Thoracic aorta (tissue), 2 donors: ENCODE results near the gene SERINC3. TPM values are rescaled to one million over a fixed set of nuclear protein-coding genes. Genes with fewer than 3 reads are reported as not detected.

Source experiments
- total RNA-seq, 2 donors: library from RNA; depleted of rRNA; stranded (reverse); fragments of >200 nt; gene quantifications; one replicate each; pipeline versions ENCODE4 v1.1.0 to v1.2.3, GENCODE V29; 2016

The SERINC3 gene
- total RNA-seq, 2 donors from 2014 or later = 98.9 to 109 TPM

Other genes starting within 250 kb of the SERINC3 start
- 1 to 10 TPM; 7.5 to 8.7 TPM for gene FITM2, start 210.9 kb downstream of the SERINC3 start, total RNA-seq
- not detected for gene R3HDML, start 185.0 kb downstream of the SERINC3 start, total RNA-seq
- under 1 TPM in 1 of 2 donors, not detected in 1; 0.78 TPM for gene HNF4A, start 166.4 kb downstream of the SERINC3 start, total RNA-seq
- gene TTPAL, start 46.2 kb downstream of the SERINC3 start, total RNA-seq = 10 to 100 TPM in 1 of 2 donors, 1 to 10 TPM in 1; 7.3 to 17.6 TPM
- 100 to 1,000 TPM; 125 to 186 TPM for gene PKIG, start 60.5 kb upstream of the SERINC3 start, total RNA-seq
- 10 to 100 TPM in 1 of 2 donors, 1 to 10 TPM in 1; 8.1 to 20.6 TPM for gene ADA, start 129.6 kb upstream of the SERINC3 start, total RNA-seq
- 100 to 1,000 TPM; 652 to 994 TPM for gene CCN5, start 193.3 kb upstream of the SERINC3 start, total RNA-seq
- 10 to 100 TPM; 26.3 to 60.0 TPM for gene KCNK15, start 223.8 kb upstream of the SERINC3 start, total RNA-seq